BE2C (cell line): ENCODE results near the gene PTPA.
A peak's percentile ranks its signal among the peaks of the same experiment; 100 is the strongest.

Experiments used
- DNase-seq: peaks from one replicate; pipeline ENCODE4 v3.0.0-alpha.2; 2020
- H3K27me3 ChIP-seq: fragments of 250-450 bp; sonication (Bioruptor Pico); 2 replicates; pipeline ENCODE4 v1.5.1; 2020; ENCODE audit warnings: mild to moderate bottlenecking
- H3K36me3 ChIP-seq: fragments of 250-450 bp; sonication (Bioruptor Pico); 2 replicates; pipeline ENCODE4 v1.5.1; 2020; ENCODE audit warnings: mild to moderate bottlenecking
- H3K4me1 ChIP-seq: fragments of 250-450 bp; sonication (Bioruptor Pico); 2 replicates; pipeline ENCODE4 v1.5.1; 2020
- H3K4me3 ChIP-seq: 2 replicates; pipeline ENCODE4 v1.5.1; 2011; ENCODE audit warnings: low read depth, low read length
- H3K9me3 ChIP-seq: fragments of 250-450 bp; sonication (Bioruptor Pico); 2 replicates; pipeline ENCODE4 v1.5.1; 2020
- CTCF ChIP-seq: IDR thresholded peaks from 2 replicates; pipeline ENCODE4 v1.5.1; 2012; ENCODE audit warnings: mild to moderate bottlenecking, low read depth, low read length

PTPA gene

GRCh38 chr9:129098328-129098727 is 12.9 kb upstream of the PTPA start:
- no peak for DNase-seq
- H3K9me3 ChIP-seq, result no peaks in the 10 kb centered on the region
- no peaks in the 10 kb centered on the region for H3K36me3 ChIP-seq
- peaks cover 7% of the 10 kb centered on the region for H3K4me1 ChIP-seq
- TF ChIP-seq CTCF, result no peak
- H3K4me3 ChIP-seq, result no peak overlapping the region
- H3K27me3 ChIP-seq, result no peaks in the 10 kb centered on the region

GRCh38 chr9:129100383-129101169 is 10.6 kb upstream of the PTPA start:
- Histone ChIP-seq H3K36me3 (no peaks in the 10 kb centered on the region), H3K4me3 (no peak overlapping the region), H3K27me3 (no peaks in the 10 kb centered on the region), H3K9me3 (no peaks in the 10 kb centered on the region), H3K4me1 (peaks cover 7% of the 10 kb centered on the region)
- TF ChIP-seq CTCF, result no peak
- no peak for DNase-seq

GRCh38 chr9:129101279-129101678 is 9.9 kb upstream of the PTPA start:
- no peaks in the 10 kb centered on the region for H3K36me3 ChIP-seq
- H3K9me3 ChIP-seq, result no peaks in the 10 kb centered on the region
- TF ChIP-seq CTCF, result no peak
- no peaks in the 10 kb centered on the region for H3K27me3 ChIP-seq
- DNase-seq, result no peak
- no peak overlapping the region for H3K4me3 ChIP-seq
- H3K4me1 ChIP-seq, result peaks cover 7% of the 10 kb centered on the region

GRCh38 chr9:129102095-129102525 is 9.1 kb upstream of the PTPA start:
- H3K9me3 ChIP-seq, result no peaks in the 10 kb centered on the region
- DNase-seq, result no peak
- H3K36me3 ChIP-seq, result no peaks in the 10 kb centered on the region
- TF ChIP-seq CTCF, result no peak
- peaks cover 7% of the 10 kb centered on the region for H3K4me1 ChIP-seq
- H3K4me3 ChIP-seq, result no peak overlapping the region
- no peaks in the 10 kb centered on the region for H3K27me3 ChIP-seq

- no peaks in the 10 kb centered on the region for H3K36me3 ChIP-seq
- H3K4me1 ChIP-seq, result peaks cover 7% of the 10 kb centered on the region
- peak; percentile 77 for DNase-seq
- no peaks in the 10 kb centered on the region for H3K27me3 ChIP-seq
- H3K4me3 ChIP-seq, result no peak overlapping the region
- peak; percentile 78 for TF ChIP-seq CTCF
- H3K9me3 ChIP-seq, result no peaks in the 10 kb centered on the region
These were observed 8.2 kb upstream of the PTPA start for GRCh38 chr9:129102791-129103594.

- no peaks in the 10 kb centered on the region for H3K36me3 ChIP-seq
- TF ChIP-seq CTCF, result no peak
- DNase-seq, result no peak
- no peaks in the 10 kb centered on the region for H3K9me3 ChIP-seq
- H3K4me1 ChIP-seq, result peaks cover 7% of the 10 kb centered on the region
- H3K27me3 ChIP-seq, result no peaks in the 10 kb centered on the region
- no peak overlapping the region for H3K4me3 ChIP-seq
These were observed 7.6 kb upstream of the PTPA start for GRCh38 chr9:129103595-129103965.
